ENCODE measurements around the gene DCAF15. TPM values are rescaled to one million over a fixed set of nuclear protein-coding genes. Genes with fewer than 3 reads are reported as not detected.
A peak's percentile ranks its signal among the peaks of the same experiment; 100 is the strongest.
"Not testable (repeated sequence)": the region's sequence is repeated elsewhere in the genome, so short reads cannot be mapped to it uniquely, and the experiment has no call there.

DCAF15 gene
- total RNA-seq, 2 experiments from 2014 or later, result 90.1 to 104 TPM

DNA sequence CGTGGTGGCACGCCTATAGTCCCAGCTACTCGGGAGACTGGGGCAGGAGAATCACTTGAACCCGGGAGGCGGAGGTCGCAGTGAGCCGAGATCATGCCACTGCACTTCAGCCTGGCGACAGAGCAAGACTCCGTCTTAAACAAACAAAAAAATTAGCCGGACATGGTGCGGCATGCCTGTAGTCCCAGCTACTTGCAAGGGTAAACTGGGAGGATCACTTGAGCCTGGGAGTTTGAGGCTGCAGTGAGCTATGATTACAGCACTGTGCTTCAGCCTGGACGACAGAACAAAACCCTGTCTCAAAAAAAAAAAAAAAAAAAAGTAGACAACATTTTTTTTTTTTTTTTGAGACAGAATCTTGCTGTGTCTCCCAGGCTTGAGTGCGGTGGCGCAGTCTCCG lies 19.6 kb downstream of the DCAF15 start:
- H3K27ac Mint-ChIP-seq; H3K4me3 Mint-ChIP-seq; H3K9me3 Mint-ChIP-seq (ENCODE audit: insufficient read depth); H3K27me3 Mint-ChIP-seq (ENCODE audit: low read depth); POLR2A ChIA-PET; ATAC-seq; DNase-seq; CTCF ChIA-PET: not testable (repeated sequence)
- Mint-ChIP-seq H3K36me3 (ENCODE audit: low read depth) (peaks cover 30% of the 10 kb centered on the region), H3K4me1 (ENCODE audit: low read depth) (peaks cover 12% of the 10 kb centered on the region)

DNA sequence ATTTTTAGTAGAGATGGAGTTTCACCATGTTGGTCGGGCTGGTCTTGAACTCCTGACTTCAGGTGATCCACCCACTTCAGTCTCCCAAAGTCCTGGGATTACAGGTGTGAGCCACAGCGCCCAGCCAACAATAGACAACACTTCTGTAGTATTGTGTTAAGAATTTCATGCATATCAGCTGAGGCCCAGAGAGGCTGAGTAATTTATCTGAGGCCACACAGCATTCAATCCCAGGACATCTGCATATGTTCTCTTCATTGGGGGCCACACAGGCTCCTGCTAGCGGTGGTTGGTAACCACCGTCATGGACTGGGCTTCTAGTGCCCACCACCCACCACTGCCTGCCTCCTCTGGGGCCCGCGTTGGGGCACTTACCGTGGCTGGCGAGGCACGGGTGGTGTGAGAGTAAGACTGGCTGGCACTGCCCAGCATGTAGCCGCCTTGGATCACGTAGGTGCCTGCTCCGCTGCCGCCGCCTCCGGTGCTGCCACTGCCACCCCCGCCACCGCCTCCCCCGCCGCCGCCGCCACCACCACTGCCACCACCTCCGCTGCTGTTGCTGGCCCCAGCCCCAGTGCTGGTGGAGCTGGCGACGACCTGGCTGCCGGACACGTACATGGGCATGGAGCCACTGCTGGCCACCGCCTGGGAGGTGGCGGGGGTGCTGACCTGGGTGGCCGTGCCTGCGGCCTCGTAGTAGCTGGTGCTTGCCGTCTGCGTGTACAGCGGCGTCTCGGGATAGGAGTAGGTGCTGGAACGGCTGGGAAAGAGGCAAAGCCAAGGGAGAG lies 20.3 kb downstream of the DCAF15 start:
- H3K27ac Mint-ChIP-seq, result no peak overlapping the region
- peaks cover 12% of the 10 kb centered on the region for H3K4me1 Mint-ChIP-seq (ENCODE audit: low read depth)
- no peak for ATAC-seq
- DNase-seq, result no peak
- H3K9me3 Mint-ChIP-seq (ENCODE audit: insufficient read depth), result no peaks in the 10 kb centered on the region
- H3K36me3 Mint-ChIP-seq (ENCODE audit: low read depth), result peaks cover 30% of the 10 kb centered on the region
- ChIA-PET CTCF (no interaction called here), POLR2A (interaction anchor here (1.2 kb wide), 1 partner anchor 20 kb away, joined by 4 read pairs; the partner anchor contains the start of gene DCAF15)
- no peak overlapping the region for H3K4me3 Mint-ChIP-seq
- no peaks in the 10 kb centered on the region for H3K27me3 Mint-ChIP-seq (ENCODE audit: low read depth)

DNA sequence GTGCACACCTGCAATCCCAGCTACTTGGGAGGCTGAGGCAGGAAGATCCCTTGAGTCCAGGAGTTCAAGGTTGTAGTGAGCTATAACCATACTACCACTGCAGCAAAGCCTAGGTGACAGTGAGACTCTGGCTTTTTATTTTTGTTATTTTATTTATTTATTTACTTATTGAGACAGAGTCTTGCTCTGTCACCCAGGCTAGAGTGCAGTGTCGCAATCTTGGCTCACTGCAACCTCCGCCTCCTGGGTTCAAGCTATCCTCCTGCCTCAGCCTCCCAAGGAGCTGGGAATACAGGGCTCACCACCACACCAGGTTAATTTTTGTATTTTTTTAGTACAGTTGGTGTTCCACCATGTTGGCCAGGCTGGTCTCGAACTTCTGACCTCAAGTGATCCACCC lies 21.2 kb downstream of the DCAF15 start:
- ATAC-seq; DNase-seq; CTCF ChIA-PET; H3K4me3 Mint-ChIP-seq; H3K9me3 Mint-ChIP-seq (ENCODE audit: insufficient read depth); H3K27me3 Mint-ChIP-seq (ENCODE audit: low read depth); H3K27ac Mint-ChIP-seq: not testable (repeated sequence)
- POLR2A ChIA-PET, result interaction anchor here (0.8 to 1.2 kb wide), 3 partner anchors 20 to 62 kb away, joined by 3 to 4 read pairs (median 4); partner anchors contain the start of gene DCAF15
- peaks cover 16% of the 10 kb centered on the region for H3K4me1 Mint-ChIP-seq (ENCODE audit: low read depth)
- peaks cover 30% of the 10 kb centered on the region for H3K36me3 Mint-ChIP-seq (ENCODE audit: low read depth)

DNA sequence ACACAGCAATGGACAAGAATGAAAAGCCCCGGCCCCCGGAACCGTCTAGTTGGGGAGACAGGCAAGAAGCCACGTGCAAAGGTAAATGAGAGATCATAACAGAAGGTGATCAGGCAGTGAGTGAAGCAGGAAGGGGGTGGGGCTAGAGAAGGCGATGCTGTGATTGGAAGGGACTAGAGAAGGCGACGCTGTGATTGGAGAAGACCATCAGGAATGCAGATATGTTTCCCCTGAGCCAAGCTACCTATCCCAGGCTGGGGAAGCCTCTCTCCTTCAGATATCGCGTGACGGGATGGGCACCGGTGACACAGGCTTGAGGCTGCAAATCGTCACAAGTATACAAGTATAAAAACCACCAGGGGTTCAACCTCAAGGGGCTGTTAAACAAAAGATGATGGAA lies 21.8 kb downstream of the DCAF15 start:
- no peak overlapping the region for H3K4me3 Mint-ChIP-seq
- peaks cover 28% of the 10 kb centered on the region for H3K36me3 Mint-ChIP-seq (ENCODE audit: low read depth)
- H3K4me1 Mint-ChIP-seq (ENCODE audit: low read depth), result peaks cover 16% of the 10 kb centered on the region
- H3K9me3 Mint-ChIP-seq (ENCODE audit: insufficient read depth), result no peaks in the 10 kb centered on the region
- POLR2A ChIA-PET, result interaction anchor here (0.9 kb wide), 1 partner anchor 21 kb away, joined by 3 read pairs; no protein-coding TSS in a partner anchor
- no peaks in the 10 kb centered on the region for H3K27me3 Mint-ChIP-seq (ENCODE audit: low read depth)
- peak overlapping the region; percentile 60 for H3K27ac Mint-ChIP-seq
- DNase-seq (peak; percentile 58), ATAC-seq (peak; percentile 70)
- CTCF ChIA-PET, result no interaction called here

DNA sequence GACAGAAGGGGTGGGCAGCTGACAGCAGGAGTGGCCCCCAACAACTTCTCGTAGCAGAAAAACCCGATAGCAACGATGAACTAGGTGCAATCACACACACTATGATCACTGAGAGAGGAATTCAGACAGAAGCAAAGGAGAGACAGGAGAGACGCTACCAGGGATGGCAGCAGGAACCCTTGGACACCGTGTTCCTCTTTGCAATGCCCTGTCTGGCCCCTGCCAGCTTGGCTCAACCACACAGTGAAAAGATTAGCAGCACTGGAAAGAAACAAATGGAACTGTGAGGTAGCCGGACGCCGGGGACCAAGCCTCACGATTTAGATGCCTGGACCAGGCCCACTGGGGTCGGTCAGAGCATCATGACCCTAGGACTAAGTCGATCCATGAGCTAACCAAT lies 23.6 kb downstream of the DCAF15 start:
- H3K27ac Mint-ChIP-seq, result no peak overlapping the region
- ATAC-seq, result no peak
- POLR2A ChIA-PET, result interaction anchor here (0.9 to 1.0 kb wide), 2 partner anchors 10 to 29 kb away, joined by 4 to 6 read pairs; no protein-coding TSS in a partner anchor

DNA sequence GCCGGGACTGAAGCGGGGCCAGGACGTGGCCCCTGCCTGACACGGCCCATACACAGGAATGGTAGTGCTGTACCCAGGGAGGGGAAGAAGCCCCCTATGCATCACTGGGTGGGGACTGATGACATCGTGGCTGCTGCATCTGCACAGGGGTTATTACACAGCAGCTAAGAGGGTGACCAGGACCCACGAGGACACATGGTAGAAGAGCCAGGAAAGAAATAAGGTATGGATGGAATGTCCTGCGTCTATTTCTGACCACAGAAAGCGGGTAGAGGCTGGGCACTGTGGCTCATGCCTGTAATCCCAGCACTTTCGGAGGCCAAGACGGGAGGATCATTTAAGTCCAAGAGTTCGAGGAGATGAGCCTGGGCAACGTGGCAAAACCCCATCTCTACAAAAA lies 24.1 kb downstream of the DCAF15 start:
- ATAC-seq (no peak), DNase-seq (no peak)
- H3K4me1 Mint-ChIP-seq (ENCODE audit: low read depth), result peaks cover 37% of the 10 kb centered on the region
- no peaks in the 10 kb centered on the region for H3K27me3 Mint-ChIP-seq (ENCODE audit: low read depth)
- peaks cover 26% of the 10 kb centered on the region for H3K36me3 Mint-ChIP-seq (ENCODE audit: low read depth)
- no peaks in the 10 kb centered on the region for H3K9me3 Mint-ChIP-seq (ENCODE audit: insufficient read depth)
- H3K27ac Mint-ChIP-seq, result no peak overlapping the region
- ChIA-PET POLR2A (interaction anchor here (1.0 kb wide), 1 partner anchor 9 kb away, joined by 6 read pairs; no protein-coding TSS in a partner anchor), CTCF (no interaction called here)
- H3K4me3 Mint-ChIP-seq, result no peak overlapping the region

More for the DNA sequence above, 23.6 kb downstream of the DCAF15 start:
- Mint-ChIP-seq H3K4me1 (ENCODE audit: low read depth) (peaks cover 31% of the 10 kb centered on the region), H3K4me3 (no peak overlapping the region), H3K9me3 (ENCODE audit: insufficient read depth) (no peaks in the 10 kb centered on the region), H3K36me3 (ENCODE audit: low read depth) (peaks cover 23% of the 10 kb centered on the region), H3K27me3 (ENCODE audit: low read depth) (no peaks in the 10 kb centered on the region)
- CTCF ChIA-PET, result no interaction called here
- DNase-seq, result no peak

DNA sequence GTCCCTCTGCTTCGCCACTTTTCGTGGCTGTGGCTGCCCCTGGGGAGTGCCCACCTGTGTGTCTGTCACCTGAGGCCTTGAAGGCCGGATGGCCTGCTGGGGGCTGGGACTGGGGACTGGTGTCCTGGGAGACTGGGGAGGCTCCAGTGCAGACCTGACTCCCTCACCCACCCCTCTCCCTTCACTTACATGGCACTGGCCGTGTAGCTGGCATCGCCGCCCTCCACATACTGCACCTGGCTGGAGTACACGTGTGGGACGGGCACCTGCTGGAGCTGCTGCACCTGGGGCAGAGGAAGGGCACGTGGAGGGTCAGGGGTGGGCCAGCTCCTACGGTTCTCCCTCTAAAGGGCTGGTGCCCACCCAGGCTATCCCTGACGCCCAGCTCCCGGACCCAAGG lies 25.5 kb downstream of the DCAF15 start:
- no peak overlapping the region for H3K4me3 Mint-ChIP-seq
- ChIA-PET POLR2A (interaction anchor here (0.8 to 1.6 kb wide), 2 partner anchors 29 to 54 kb away, joined by 3 to 5 read pairs; partner anchors contain the start of gene IL27RA), CTCF (interaction anchor here (0.9 to 1.0 kb wide), 3 partner anchors 54 to 94 kb away, joined by 3 to 4 read pairs (median 3); partner anchors contain the start of gene IL27RA)
- peaks cover 31% of the 10 kb centered on the region for H3K36me3 Mint-ChIP-seq (ENCODE audit: low read depth)
- DNase-seq (no peak), ATAC-seq (no peak)
- H3K4me1 Mint-ChIP-seq (ENCODE audit: low read depth), result peaks cover 51% of the 10 kb centered on the region
- H3K9me3 Mint-ChIP-seq (ENCODE audit: insufficient read depth), result no peaks in the 10 kb centered on the region
- H3K27me3 Mint-ChIP-seq (ENCODE audit: low read depth), result no peaks in the 10 kb centered on the region
- H3K27ac Mint-ChIP-seq, result peak overlapping the region; percentile 55

DNA sequence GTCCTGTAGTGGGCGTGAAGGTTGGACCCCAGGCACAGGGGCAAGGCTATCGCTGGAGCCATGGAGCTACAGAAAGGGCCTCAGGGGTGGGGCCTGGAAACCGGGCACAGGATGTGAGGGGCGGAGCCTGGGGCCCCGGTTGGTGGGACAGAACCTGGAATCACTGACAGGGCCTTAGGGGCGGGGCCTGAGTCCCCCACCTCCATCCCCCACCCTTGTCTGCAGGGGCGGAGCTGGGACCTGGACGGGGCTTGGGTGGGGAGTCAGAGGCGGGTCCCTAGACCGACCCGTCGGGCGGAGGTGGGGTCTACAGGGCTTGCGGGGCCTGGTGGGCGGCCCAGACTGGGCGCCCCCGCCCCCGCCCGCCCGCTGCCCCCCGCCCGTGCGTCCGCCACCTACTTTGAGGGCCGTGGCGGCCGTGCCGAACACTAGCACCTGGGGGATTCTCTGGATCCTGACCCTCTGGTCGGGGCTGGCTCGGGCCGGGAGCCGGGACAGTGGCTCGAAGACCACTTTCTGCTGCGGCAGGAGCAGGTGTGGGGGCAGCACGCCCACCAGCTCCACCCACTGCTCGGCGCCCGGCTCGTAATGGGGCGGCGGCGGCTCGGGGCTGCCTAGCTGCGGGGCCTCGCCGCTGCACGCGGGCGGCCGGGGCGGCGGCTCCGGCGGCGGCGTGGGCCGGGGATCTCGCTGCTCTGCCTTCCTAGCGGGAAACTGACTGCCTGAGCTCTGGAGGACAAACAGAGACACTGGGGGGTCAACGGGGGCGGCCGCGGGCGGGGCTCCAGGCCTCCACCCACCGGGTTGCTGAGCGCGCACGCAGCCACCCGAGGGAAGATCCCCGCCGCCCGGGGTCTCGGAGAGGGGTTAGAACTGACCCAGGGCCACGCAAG lies 26.3 kb downstream of the DCAF15 start:
- Mint-ChIP-seq H3K4me1 (ENCODE audit: low read depth) (peaks cover 57% of the 10 kb centered on the region), H3K9me3 (ENCODE audit: insufficient read depth) (no peaks in the 10 kb centered on the region), H3K27ac (peak overlapping the region; percentile 55), H3K4me3 (peak overlapping the region; percentile 8), H3K27me3 (ENCODE audit: low read depth) (no peaks in the 10 kb centered on the region), H3K36me3 (ENCODE audit: low read depth) (peaks cover 30% of the 10 kb centered on the region)
- DNase-seq (no peak), ATAC-seq (no peak)
- ChIA-PET POLR2A (interaction anchor here (0.6 to 1.6 kb wide), 8 partner anchors 8 to 93 kb away, joined by 3 to 6 read pairs (median 3); partner anchors contain the start of genes IL27RA and RFX1), CTCF (interaction anchor here (0.8 to 1.1 kb wide), 3 partner anchors 53 to 116 kb away, joined by 3 read pairs; partner anchors contain the start of gene IL27RA)

DNA sequence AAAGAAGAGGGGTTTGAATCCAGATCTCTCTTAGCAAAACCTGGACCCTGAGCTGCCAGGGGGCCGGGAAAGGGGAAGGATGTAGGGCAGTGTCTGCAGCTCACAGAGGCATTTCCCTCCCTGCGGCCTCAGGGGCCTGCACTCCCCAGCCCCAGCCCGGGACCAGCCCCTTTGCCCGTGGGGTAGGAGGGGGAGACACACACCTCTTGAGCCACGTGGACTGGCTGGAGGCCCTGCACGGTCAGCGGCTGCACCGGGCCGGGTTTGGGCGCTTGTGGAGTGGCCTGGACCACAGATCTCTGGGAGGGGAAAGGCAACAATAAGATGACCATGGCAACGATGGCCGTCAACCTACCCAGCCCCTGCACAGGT lies 26.9 kb downstream of the DCAF15 start:
- DNase-seq, result no peak
- CTCF ChIA-PET, result interaction anchor here (0.8 to 1.1 kb wide), 2 partner anchors 69 to 117 kb away, joined by 3 read pairs; no protein-coding TSS in a partner anchor
- Mint-ChIP-seq H3K36me3 (ENCODE audit: low read depth) (peaks cover 26% of the 10 kb centered on the region), H3K4me3 (peak overlapping the region; percentile 8), H3K27ac (peak overlapping the region; percentile 43), H3K9me3 (ENCODE audit: insufficient read depth) (no peaks in the 10 kb centered on the region), H3K27me3 (ENCODE audit: low read depth) (no peaks in the 10 kb centered on the region), H3K4me1 (ENCODE audit: low read depth) (peaks cover 57% of the 10 kb centered on the region)
- POLR2A ChIA-PET, result interaction anchor here (0.6 to 1.3 kb wide), 4 partner anchors 9 to 52 kb away, joined by 3 to 6 read pairs (median 3); partner anchors contain the start of genes IL27RA and RFX1
- ATAC-seq, result no peak

DNA sequence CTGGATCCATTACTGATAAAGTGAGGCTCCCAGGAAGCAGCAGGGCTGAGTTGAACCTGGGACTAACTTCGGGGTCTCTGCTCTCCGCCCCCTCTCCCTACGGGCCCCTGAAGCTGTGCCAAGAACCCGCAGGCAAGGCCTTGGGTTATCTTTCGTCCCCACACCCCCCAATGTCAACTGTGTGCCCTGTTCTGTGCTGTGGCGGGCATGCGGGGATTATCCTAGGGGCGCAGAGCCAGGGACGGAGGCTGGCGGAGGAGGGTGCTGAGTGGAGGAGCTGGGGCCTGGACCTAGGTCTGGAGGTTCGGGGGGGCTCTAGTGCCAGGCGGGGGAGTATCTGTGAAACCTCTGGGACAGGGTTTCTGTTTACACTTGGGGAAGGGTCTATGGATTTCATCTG lies 27.4 kb downstream of the DCAF15 start:
- H3K9me3 Mint-ChIP-seq (ENCODE audit: insufficient read depth), result no peaks in the 10 kb centered on the region
- peak overlapping the region; percentile 43 for H3K27ac Mint-ChIP-seq
- no peaks in the 10 kb centered on the region for H3K27me3 Mint-ChIP-seq (ENCODE audit: low read depth)
- ATAC-seq, result no peak
- POLR2A ChIA-PET, result interaction anchor here (0.6 to 1.3 kb wide), 4 partner anchors 8 to 52 kb away, joined by 3 to 6 read pairs (median 3); partner anchors contain the start of genes IL27RA and RFX1
- CTCF ChIA-PET, result no interaction called here
- DNase-seq, result no peak
- H3K4me1 Mint-ChIP-seq (ENCODE audit: low read depth), result peaks cover 58% of the 10 kb centered on the region
- no peak overlapping the region for H3K4me3 Mint-ChIP-seq
- H3K36me3 Mint-ChIP-seq (ENCODE audit: low read depth), result peaks cover 22% of the 10 kb centered on the region

DNA sequence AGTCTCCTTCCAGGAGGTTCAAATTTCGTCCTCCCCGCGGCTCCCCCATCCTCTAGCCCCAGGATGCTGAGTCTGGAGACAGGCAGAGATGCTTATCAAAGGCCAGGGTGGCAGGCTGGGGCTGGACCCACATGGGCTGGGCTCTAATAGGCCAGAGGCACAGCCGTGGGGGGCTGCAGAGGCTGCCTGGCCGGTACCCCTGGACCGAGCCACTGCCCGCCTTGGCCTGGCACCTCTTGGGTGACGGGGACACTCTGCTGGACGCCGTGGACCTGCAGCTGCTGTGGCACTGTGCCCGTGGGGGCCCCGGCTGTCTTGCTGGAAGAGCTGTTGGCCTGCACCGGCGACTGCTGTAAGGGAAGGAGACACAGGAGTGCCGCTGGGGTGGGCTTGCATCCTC lies 28.0 kb downstream of the DCAF15 start:
- ChIA-PET CTCF (interaction anchor here (1.2 to 1.3 kb wide), 2 partner anchors 51 to 79 kb away, joined by 4 to 5 read pairs; partner anchors contain the start of gene IL27RA), POLR2A (interaction anchor here (1.7 to 3.6 kb wide), 2 partner anchors 23 to 26 kb away, joined by 7 to 21 read pairs; partner anchors contain the start of gene RFX1)
- Mint-ChIP-seq H3K36me3 (ENCODE audit: low read depth) (peaks cover 21% of the 10 kb centered on the region), H3K27ac (no peak overlapping the region), H3K27me3 (ENCODE audit: low read depth) (no peaks in the 10 kb centered on the region), H3K4me1 (ENCODE audit: low read depth) (peaks cover 65% of the 10 kb centered on the region), H3K4me3 (no peak overlapping the region), H3K9me3 (ENCODE audit: insufficient read depth) (no peaks in the 10 kb centered on the region)
- DNase-seq (no peak), ATAC-seq (no peak)
